ENCODE data around the gene CHTOP. TPM values are rescaled to one million over a fixed set of nuclear protein-coding genes. Genes with fewer than 3 reads are reported as not detected.
A peak's percentile ranks its signal among the peaks of the same experiment; 100 is the strongest.

CHTOP gene
- total and polyA plus RNA-seq, 2 of the 13 experiments (the other 11 are each of a cell fraction or from before 2014, with no cell fraction given), result 38.0 to 51.9 TPM

DNA sequence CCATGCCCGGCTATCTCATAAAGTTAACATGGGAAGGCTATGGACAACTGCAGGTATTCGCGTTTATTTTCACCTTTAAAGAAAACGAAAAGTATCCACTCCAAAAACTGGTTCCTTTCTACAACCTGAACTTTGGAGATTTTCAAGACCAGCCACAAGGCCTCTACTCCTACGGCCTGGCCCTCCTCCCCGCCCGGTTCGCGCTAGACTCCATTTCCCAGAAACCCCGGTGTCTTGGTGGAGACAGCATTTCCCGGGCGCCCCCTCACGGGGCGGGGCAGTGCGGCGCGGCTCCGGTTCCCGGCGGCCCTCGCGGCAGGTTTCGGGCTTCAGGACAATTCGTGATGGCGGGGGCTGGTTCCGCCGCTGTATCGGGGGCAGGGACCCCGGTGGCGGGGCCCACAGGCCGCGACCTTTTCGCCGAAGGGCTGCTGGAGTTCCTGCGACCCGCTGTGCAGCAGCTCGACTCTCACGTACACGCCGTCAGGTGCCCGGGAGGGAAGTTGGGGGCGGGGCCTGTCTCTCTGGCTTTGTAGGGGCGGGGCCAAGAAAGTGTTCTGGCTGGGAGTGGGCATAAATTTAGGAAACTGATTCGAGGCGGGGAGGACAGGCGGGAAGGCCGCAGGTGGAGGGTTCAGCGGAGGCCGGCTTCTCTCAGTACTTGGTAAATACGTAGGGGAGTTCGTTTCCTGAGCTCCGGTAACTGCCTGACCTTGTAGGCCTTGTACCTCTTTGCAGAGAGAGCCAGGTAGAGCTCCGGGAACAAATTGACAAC lies 24.7 kb downstream of the CHTOP start, which contains the start of gene SNAPIN (continued):
- no peak for TF ChIP-seq ZNF446 (CRISPR knock-in tag; IDR thresholded peaks at IDR 0.05)
- peak; percentile 44; the same call in 1 of the 2 replicates for TF ChIP-seq ZNF543 (CRISPR knock-in tag; IDR thresholded peaks at IDR 0.05)
- no peak for TF ChIP-seq CEBPB (IDR thresholded peaks at IDR 0.05; ENCODE audit: borderline replicate concordance, low read depth, low read length)
- TF ChIP-seq ZNF616 (CRISPR knock-in tag; IDR thresholded peaks at IDR 0.05; ENCODE audit: low read depth), result 0 out of 2 replicates have a peak, but pooled peaks have one; percentile 26
- no peak for TF ChIP-seq PHF5A (CRISPR knock-in tag; IDR thresholded peaks at IDR 0.05; ENCODE audit: low read depth, unreplicated experiment)
- TF ChIP-seq, protein P1, sequence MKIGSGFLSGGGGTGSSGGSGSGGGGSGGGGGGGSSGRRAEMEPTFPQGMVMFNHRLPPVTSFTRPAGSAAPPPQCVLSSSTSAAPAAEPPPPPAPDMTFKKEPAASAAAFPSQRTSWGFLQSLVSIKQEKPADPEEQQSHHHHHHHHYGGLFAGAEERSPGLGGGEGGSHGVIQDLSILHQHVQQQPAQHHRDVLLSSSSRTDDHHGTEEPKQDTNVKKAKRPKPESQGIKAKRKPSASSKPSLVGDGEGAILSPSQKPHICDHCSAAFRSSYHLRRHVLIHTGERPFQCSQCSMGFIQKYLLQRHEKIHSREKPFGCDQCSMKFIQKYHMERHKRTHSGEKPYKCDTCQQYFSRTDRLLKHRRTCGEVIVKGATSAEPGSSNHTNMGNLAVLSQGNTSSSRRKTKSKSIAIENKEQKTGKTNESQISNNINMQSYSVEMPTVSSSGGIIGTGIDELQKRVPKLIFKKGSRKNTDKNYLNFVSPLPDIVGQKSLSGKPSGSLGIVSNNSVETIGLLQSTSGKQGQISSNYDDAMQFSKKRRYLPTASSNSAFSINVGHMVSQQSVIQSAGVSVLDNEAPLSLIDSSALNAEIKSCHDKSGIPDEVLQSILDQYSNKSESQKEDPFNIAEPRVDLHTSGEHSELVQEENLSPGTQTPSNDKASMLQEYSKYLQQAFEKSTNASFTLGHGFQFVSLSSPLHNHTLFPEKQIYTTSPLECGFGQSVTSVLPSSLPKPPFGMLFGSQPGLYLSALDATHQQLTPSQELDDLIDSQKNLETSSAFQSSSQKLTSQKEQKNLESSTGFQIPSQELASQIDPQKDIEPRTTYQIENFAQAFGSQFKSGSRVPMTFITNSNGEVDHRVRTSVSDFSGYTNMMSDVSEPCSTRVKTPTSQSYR (CRISPR knock-in tag; IDR thresholded peaks at IDR 0.05; ENCODE audit: borderline replicate concordance), result no peak; the same call in 1 of the 2 replicates
- no peak for TF ChIP-seq ZNF530 (CRISPR knock-in tag; IDR thresholded peaks at IDR 0.05; ENCODE audit: low read depth)
- TF ChIP-seq MED8 (CRISPR knock-in tag; IDR thresholded peaks at IDR 0.05; ENCODE audit: insufficient replicate concordance), result peak; percentile 74
- peak; percentile 57; the same call in 1 of the 2 replicates for TF ChIP-seq ZNF343 (CRISPR knock-in tag; IDR thresholded peaks at IDR 0.05)
- TF ChIP-seq TOPORS (CRISPR knock-in tag; IDR thresholded peaks at IDR 0.05), result no peak
- no peak for TF ChIP-seq HMG20A (CRISPR knock-in tag; IDR thresholded peaks at IDR 0.05; ENCODE audit: borderline replicate concordance)
- peak; percentile 58; the same call in 1 of the 2 replicates for TF ChIP-seq ZNF501 (CRISPR knock-in tag; IDR thresholded peaks at IDR 0.05)
- TF ChIP-seq, protein P2, sequence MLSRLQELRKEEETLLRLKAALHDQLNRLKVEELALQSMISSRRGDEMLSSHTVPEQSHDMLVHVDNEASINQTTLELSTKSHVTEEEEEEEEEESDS (CRISPR knock-in tag; IDR thresholded peaks at IDR 0.05; ENCODE audit: borderline replicate concordance), result no peak
- TF ChIP-seq TEAD2 (CRISPR knock-in tag; IDR thresholded peaks at IDR 0.05), result no peak
- no peak for TF ChIP-seq RFX5 (IDR thresholded peaks at IDR 0.05; ENCODE audit: low read depth, low read length)
- TF ChIP-seq ZNF263 (CRISPR knock-in tag; IDR thresholded peaks at IDR 0.05), result peak; percentile 27; the same call in 1 of the 2 replicates
- no peak for TF ChIP-seq U2AF2 (IDR thresholded peaks at IDR 0.05; ENCODE audit: low read depth, low read length)
- 0 out of 2 replicates have a peak, but pooled peaks have one; percentile 23 for TF ChIP-seq TSC22D2 (CRISPR knock-in tag; IDR thresholded peaks at IDR 0.05; ENCODE audit: borderline replicate concordance)
- no peak for TF ChIP-seq ZNF562 (CRISPR knock-in tag; IDR thresholded peaks at IDR 0.05; ENCODE audit: borderline replicate concordance)
- peak; percentile 37; the same call in 1 of the 2 replicates for TF ChIP-seq ZSCAN31 (CRISPR knock-in tag; IDR thresholded peaks at IDR 0.05; ENCODE audit: low read depth)
- peak; percentile 86 for TF ChIP-seq KDM5A (IDR thresholded peaks at IDR 0.05; ENCODE audit: borderline replicate concordance, low read length)
- TF ChIP-seq ZNF468 (CRISPR knock-in tag; IDR thresholded peaks at IDR 0.05), result no peak
- 0 out of 2 replicates have a peak, but pooled peaks have one; percentile 40 for TF ChIP-seq ZNF225 (CRISPR knock-in tag; IDR thresholded peaks at IDR 0.05)
- TF ChIP-seq ZNF350 (CRISPR knock-in tag; IDR thresholded peaks at IDR 0.05; ENCODE audit: borderline replicate concordance, low read depth), result peak; percentile 81; the same call in 1 of the 2 replicates
- TF ChIP-seq YEATS2 (CRISPR knock-in tag; IDR thresholded peaks at IDR 0.05; ENCODE audit: borderline replicate concordance), result peak; percentile 88
- TF ChIP-seq ERF (CRISPR knock-in tag; IDR thresholded peaks at IDR 0.05), result 0 out of 2 replicates have a peak, but pooled peaks have one; percentile 34
- TF ChIP-seq, protein P3, sequence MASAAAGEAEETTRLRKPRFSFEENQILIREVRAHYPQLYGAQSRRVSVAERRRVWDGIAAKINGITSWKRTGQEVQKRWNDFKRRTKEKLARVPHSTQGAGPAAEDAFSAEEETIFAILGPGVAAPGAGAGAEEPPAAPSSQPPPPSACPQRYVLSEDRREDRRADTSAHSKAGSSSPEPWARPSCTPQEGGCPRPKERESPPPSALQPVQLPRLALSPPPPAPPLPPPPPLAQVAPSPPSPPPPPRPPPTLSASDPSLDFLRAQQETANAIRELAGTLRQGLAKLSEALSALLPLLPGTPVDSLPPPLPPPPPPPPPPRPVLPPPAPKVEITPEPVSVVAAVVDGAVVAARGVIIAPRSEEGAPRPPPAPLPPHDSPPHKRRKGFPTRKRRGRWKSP (CRISPR knock-in tag; IDR thresholded peaks at IDR 0.05), result no peak

Data from HepG2 (cell line).